ENCODE measurements around the gene NSUN2. TPM values are rescaled to one million over a fixed set of nuclear protein-coding genes. Genes with fewer than 3 reads are reported as not detected.

Gene NSUN2
- total RNA-seq, 5 donors from 2014 or later (not counting 1 experiment from before 2014, with no cell fraction given), result 60.8 to 90.9 (median 68.7) TPM

DNA sequence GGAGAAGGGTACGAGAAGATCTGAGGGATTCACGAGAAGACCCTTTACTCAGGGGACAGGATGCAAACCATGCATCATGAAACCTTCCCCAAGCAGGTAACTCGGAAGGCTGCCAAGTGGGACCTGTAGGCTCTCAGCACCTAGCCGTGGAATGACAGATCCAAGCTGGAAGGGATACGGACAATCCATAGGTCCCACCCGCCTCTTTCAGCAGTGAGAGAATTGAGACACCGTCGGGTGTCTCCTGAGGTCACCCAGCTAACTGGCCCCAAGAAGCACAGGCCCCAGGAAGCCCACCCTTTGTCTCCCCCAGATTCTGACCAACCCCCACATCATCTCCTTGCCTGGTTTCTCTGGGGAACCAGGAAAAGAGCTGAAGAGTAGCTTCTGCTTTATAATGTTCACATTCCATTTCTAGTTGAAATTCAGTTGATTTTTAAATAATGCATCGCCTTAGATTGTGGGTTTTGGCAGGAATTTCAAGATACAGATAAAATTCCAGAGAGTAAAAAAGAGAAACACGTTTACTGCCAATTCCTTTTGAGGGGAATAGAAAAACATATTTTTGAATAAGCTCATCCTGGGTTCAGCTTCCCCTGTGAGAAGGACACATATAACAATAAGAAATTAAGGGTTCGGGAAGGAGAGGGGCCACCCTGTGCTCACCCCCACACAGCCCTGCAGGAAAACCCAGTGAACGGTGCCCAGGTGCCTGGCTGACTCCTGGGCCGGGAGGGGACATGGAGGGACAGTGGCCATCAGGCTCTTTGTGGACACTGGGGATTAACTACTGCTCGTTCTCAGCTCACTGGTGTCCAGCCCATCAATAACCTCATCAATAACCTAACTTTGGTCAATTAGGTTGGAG lies 51.1 kb downstream of the NSUN2 start:
- Mint-ChIP-seq H3K27me3 (peaks cover 60 to 61% of the 10 kb centered on the region in 2 donors), H3K4me1 (peaks cover 0 to 4% (median 3%) of the 10 kb centered on the region in 3 donors), H3K4me3 (no peak overlapping the region), H3K36me3 (no peaks in the 10 kb centered on the region), H3K27ac (no peak overlapping the region), H3K9me3 (no peaks in the 10 kb centered on the region)
- H3K27ac ChIP-seq (ENCODE audit: low read length), result no peak overlapping the region
- peaks cover 0 to 6% of the 10 kb centered on the region in 2 experiments for H3K4me1 ChIP-seq (ENCODE audit: control insufficient read depth in 1 of 2, extremely low read depth in 1 of 2, insufficient read depth in 2 of 2, low read length in 2 of 2)
- peaks cover 6 to 61% of the 10 kb centered on the region in 2 experiments for H3K27me3 ChIP-seq (replicated peaks in 1 of 2; ENCODE audit: control insufficient read depth in 2 of 2, extremely low read depth in 1 of 2, insufficient read depth in 2 of 2, low read length in 1 of 2)
- ATAC-seq (replicated peaks in 1 of 4) (no peak), DNase-seq (no peak)
- H3K9me3 ChIP-seq, result no peaks in the 10 kb centered on the region
- no peaks in the 10 kb centered on the region for H3K36me3 ChIP-seq (ENCODE audit: control insufficient read depth in 2 of 2, extremely low read depth in 1 of 2, insufficient read depth in 1 of 2, low read length in 1 of 2)
- POLR2A ChIA-PET, result interaction anchor here in 1 of 2 donors (0.6 kb wide), 1 partner anchor 263 kb away, joined by 4 read pairs; no protein-coding TSS in a partner anchor
- H3K4me3 ChIP-seq (ENCODE audit: control insufficient read depth in 1 of 2, extremely low read depth in 1 of 2, low read length in 1 of 2), result no peak overlapping the region
- 73% methylated on average over 10 of the region's 14 CpGs for WGBS (ENCODE audit: insufficient coverage)
- CTCF ChIA-PET, result interaction anchor here in 1 of 2 donors (0.6 kb wide), 1 partner anchor 41 kb away, joined by 3 read pairs; no protein-coding TSS in a partner anchor

DNA sequence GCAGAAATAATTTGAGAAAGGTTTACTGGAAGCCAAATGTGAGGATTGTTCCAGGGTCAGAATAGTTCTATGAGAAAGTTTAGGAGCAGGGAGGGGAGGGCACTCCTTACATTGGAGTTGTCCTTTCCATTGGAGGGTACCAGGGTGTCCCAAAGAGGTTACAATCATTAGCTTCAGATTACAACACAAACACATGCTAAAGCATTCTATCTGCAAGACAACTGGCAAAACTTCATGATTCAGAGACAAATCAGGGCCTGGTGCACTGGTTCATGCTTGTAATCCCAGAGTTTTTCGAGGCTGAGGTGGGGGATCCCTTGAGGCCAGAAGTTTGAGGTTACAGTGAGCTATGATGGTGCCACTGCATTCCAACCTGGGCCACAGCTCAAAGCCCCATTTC lies 51.8 kb downstream of the NSUN2 start:
- WGBS (ENCODE audit: insufficient coverage), result no CpG with 5 or more reads among the region's 1 CpG
- ATAC-seq (replicated peaks in 1 of 4), result no peak
- Histone ChIP-seq H3K36me3 (ENCODE audit: control insufficient read depth in 2 of 2, extremely low read depth in 1 of 2, insufficient read depth in 1 of 2, low read length in 1 of 2) (no peaks in the 10 kb centered on the region), H3K4me3 (ENCODE audit: control insufficient read depth in 1 of 2, extremely low read depth in 1 of 2, low read length in 1 of 2) (no peak overlapping the region), H3K27ac (ENCODE audit: low read length) (no peak overlapping the region), H3K27me3 (replicated peaks in 1 of 2; ENCODE audit: control insufficient read depth in 2 of 2, extremely low read depth in 1 of 2, insufficient read depth in 2 of 2, low read length in 1 of 2) (peaks cover 6 to 59% of the 10 kb centered on the region in 2 experiments), H3K9me3 (no peaks in the 10 kb centered on the region), H3K4me1 (ENCODE audit: control insufficient read depth in 1 of 2, extremely low read depth in 1 of 2, insufficient read depth in 2 of 2, low read length in 2 of 2) (peaks cover 0 to 6% of the 10 kb centered on the region in 2 experiments)
- Mint-ChIP-seq H3K27me3 (peaks cover 57 to 60% of the 10 kb centered on the region in 2 donors), H3K9me3 (no peaks in the 10 kb centered on the region), H3K27ac (no peak overlapping the region), H3K36me3 (no peaks in the 10 kb centered on the region), H3K4me3 (no peak overlapping the region), H3K4me1 (peaks cover 0 to 4% (median 3%) of the 10 kb centered on the region in 3 donors)
- no peak for DNase-seq
- ChIA-PET POLR2A (interaction anchor here in 1 of 2 donors (0.6 kb wide), 1 partner anchor 263 kb away, joined by 4 read pairs; no protein-coding TSS in a partner anchor), CTCF (no interaction called here)

DNA sequence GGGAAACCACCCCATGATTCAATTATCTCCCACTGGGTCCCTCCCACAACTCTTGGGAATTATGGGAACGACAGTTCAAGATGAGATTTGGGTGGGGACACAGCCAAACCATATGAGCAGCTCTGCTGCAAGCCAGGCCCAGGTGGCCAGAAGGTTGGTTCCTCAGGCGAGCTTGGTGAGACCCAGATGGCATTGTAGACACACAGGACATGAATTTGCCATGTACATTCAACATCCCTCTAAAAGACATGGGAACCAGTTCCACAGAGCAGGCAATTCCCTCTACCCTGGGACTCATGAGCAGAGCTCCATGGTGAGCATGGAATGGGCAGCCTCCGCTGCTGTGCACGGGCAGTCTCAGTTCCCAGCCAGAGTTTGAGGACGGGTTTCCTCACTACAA lies 53.3 kb downstream of the NSUN2 start:
- Mint-ChIP-seq H3K4me1 (peaks cover 0 to 4% (median 3%) of the 10 kb centered on the region in 3 donors), H3K27ac (no peak overlapping the region), H3K4me3 (no peak overlapping the region), H3K36me3 (no peaks in the 10 kb centered on the region), H3K9me3 (no peaks in the 10 kb centered on the region), H3K27me3 (peaks cover 44 to 48% of the 10 kb centered on the region in 2 donors)
- Histone ChIP-seq H3K27me3 (replicated peaks in 1 of 2; ENCODE audit: control insufficient read depth in 2 of 2, extremely low read depth in 1 of 2, insufficient read depth in 2 of 2, low read length in 1 of 2) (peaks cover 6 to 54% of the 10 kb centered on the region in 2 experiments), H3K9me3 (no peaks in the 10 kb centered on the region), H3K4me1 (ENCODE audit: control insufficient read depth in 1 of 2, extremely low read depth in 1 of 2, insufficient read depth in 2 of 2, low read length in 2 of 2) (peaks cover 0 to 6% of the 10 kb centered on the region in 2 experiments), H3K27ac (ENCODE audit: low read length) (no peak overlapping the region), H3K4me3 (ENCODE audit: control insufficient read depth in 1 of 2, extremely low read depth in 1 of 2, low read length in 1 of 2) (no peak overlapping the region), H3K36me3 (ENCODE audit: control insufficient read depth in 2 of 2, extremely low read depth in 1 of 2, insufficient read depth in 1 of 2, low read length in 1 of 2) (no peaks in the 10 kb centered on the region)
- POLR2A ChIA-PET, result no interaction called here
- CTCF ChIA-PET, result no interaction called here
- DNase-seq, result no peak
- no peak for ATAC-seq (replicated peaks in 1 of 4)
- WGBS (ENCODE audit: insufficient coverage), result 90% methylated on average over 3 of the region's 5 CpGs

DNA sequence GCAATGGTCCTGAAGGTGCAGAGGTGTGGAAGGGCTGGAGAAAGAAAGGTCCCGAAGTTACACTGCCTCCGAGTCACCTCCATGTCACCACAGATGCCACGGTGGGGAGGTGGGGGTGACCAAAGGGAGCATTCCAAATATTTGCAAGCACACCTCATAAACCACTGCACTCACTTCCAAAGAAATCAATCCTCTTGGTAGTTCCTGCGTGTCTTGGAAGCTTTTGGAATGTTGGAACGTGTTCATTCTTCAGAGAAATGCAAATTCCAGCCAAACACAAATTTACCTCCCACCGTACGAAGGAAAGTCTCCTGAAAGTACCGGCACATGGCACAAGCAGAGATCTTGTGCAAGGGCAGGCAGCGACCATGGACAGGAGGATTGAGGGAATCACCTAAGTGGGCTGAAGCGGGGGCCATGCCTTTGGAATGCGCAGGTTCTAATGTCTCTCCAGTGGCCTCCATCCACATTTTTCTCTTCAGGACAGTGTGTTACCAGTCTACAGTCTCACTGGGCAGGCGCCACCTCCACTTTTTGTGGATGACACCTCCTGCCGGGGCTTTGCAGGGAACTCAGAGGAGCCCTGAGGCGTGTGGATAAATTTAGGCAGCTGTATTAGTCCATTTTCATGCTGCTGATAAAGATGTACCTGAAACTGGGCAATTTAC lies 54.0 kb downstream of the NSUN2 start:
- ChIA-PET CTCF (no interaction called here), POLR2A (no interaction called here)
- Mint-ChIP-seq H3K27ac (no peak overlapping the region), H3K36me3 (no peaks in the 10 kb centered on the region), H3K27me3 (peaks cover 37 to 41% of the 10 kb centered on the region in 2 donors), H3K4me3 (no peak overlapping the region), H3K4me1 (peaks cover 0 to 3% (median under 1%) of the 10 kb centered on the region in 3 donors), H3K9me3 (no peaks in the 10 kb centered on the region)
- Histone ChIP-seq H3K9me3 (no peaks in the 10 kb centered on the region), H3K4me3 (ENCODE audit: control insufficient read depth in 1 of 2, extremely low read depth in 1 of 2, low read length in 1 of 2) (no peak overlapping the region), H3K27me3 (replicated peaks in 1 of 2; ENCODE audit: control insufficient read depth in 2 of 2, extremely low read depth in 1 of 2, insufficient read depth in 2 of 2, low read length in 1 of 2) (peaks cover 6 to 47% of the 10 kb centered on the region in 2 experiments), H3K36me3 (ENCODE audit: control insufficient read depth in 2 of 2, extremely low read depth in 1 of 2, insufficient read depth in 1 of 2, low read length in 1 of 2) (no peaks in the 10 kb centered on the region), H3K27ac (ENCODE audit: low read length) (no peak overlapping the region), H3K4me1 (ENCODE audit: control insufficient read depth in 1 of 2, extremely low read depth in 1 of 2, insufficient read depth in 2 of 2, low read length in 2 of 2) (peaks cover 0 to 6% of the 10 kb centered on the region in 2 experiments)
- WGBS (ENCODE audit: insufficient coverage), result 78% methylated on average over 5 of the region's 14 CpGs
- DNase-seq (no peak), ATAC-seq (replicated peaks in 1 of 4) (no peak)

DNA sequence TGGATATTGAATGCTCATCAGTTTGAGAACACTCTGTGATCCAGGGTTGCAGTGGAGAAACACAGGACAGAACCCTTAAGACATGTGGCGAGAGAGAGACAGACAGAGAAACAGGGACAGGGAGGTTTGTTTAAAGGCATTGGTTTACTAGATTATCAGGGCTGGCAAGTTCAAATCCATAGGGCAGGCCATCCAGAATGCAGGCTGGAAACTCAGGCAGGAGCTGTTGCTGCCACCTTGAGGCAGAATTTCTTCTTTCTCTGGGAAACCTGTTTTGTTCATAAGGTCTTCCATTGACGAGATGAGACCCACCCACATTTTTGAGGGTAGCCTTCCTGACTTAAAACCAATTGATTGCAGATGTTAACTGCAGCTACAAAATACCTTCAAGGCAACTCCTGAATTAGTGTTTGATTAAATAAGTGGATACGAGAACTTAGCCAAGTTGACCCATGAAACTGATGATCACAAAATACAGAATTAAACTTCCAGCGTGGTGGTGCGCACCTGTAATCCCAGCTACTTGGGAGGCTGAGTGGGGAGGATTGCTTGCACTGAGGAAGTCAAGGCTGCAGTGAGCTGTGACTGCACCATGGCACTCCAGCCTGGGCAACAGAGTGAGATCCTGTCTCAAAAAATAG lies 55.9 kb downstream of the NSUN2 start:
- Histone ChIP-seq H3K4me3 (ENCODE audit: control insufficient read depth in 1 of 2, extremely low read depth in 1 of 2, low read length in 1 of 2) (no peak overlapping the region), H3K9me3 (no peaks in the 10 kb centered on the region), H3K27ac (ENCODE audit: low read length) (no peak overlapping the region), H3K36me3 (ENCODE audit: control insufficient read depth in 2 of 2, extremely low read depth in 1 of 2, insufficient read depth in 1 of 2, low read length in 1 of 2) (no peaks in the 10 kb centered on the region), H3K4me1 (ENCODE audit: control insufficient read depth in 1 of 2, extremely low read depth in 1 of 2, insufficient read depth in 2 of 2, low read length in 2 of 2) (no peaks in the 10 kb centered on the region), H3K27me3 (replicated peaks in 1 of 2; ENCODE audit: control insufficient read depth in 2 of 2, extremely low read depth in 1 of 2, insufficient read depth in 2 of 2, low read length in 1 of 2) (peaks cover 0 to 43% of the 10 kb centered on the region in 2 experiments)
- WGBS (ENCODE audit: insufficient coverage), result 100% methylated on average over 1 of the region's 5 CpGs
- H3K27me3 Mint-ChIP-seq, result peaks cover 28 to 38% of the 10 kb centered on the region in 2 donors
- no peak overlapping the region for H3K27ac Mint-ChIP-seq
- ChIA-PET POLR2A (no interaction called here), CTCF (interaction anchor here in 1 of 2 donors (0.7 kb wide), 1 partner anchor 285 kb away, joined by 3 read pairs; no protein-coding TSS in a partner anchor)
- H3K4me3 Mint-ChIP-seq, result no peak overlapping the region
- ATAC-seq (replicated peaks in 1 of 4), result no peak
- DNase-seq, result peak in 1 of 35 experiments; percentile 29
- no peaks in the 10 kb centered on the region for H3K36me3 Mint-ChIP-seq
- H3K4me1 Mint-ChIP-seq, result no peaks in the 10 kb centered on the region
- H3K9me3 Mint-ChIP-seq, result no peaks in the 10 kb centered on the region

Measured in T-cell (primary cell).